Natural killer cell (primary cell): ENCODE measurements around the gene ARHGEF6. TPM values are rescaled to one million over a fixed set of nuclear protein-coding genes. Genes with fewer than 3 reads are reported as not detected.
A peak's percentile ranks its signal among the peaks of the same experiment; 100 is the strongest.

Experiments
- ATAC-seq, 3 donors: fragments of 150-1000 bp in 2 of 3; fragments of 200-7000 bp in 1 of 3; cut with Tn5 transposase; 1 replicate in 1 of 3; 2 replicates in 2 of 3; pipeline ENCODE4 v1.10.0; 2021; ENCODE audit warnings: mild to moderate bottlenecking in 2 of 3, moderate library complexity in 2 of 3
- DNase-seq, 2 donors: peaks; one replicate each; pipeline versions ENCODE4 v3.0.0 to v3.0.0-alpha.2; 2013 to 2021; ENCODE audit warnings: mixed read lengths in 1 of 2
- H3K27ac ChIP-seq: one replicate; pipeline ENCODE4 v1.5.1; 2013; ENCODE audit warnings: mild to moderate bottlenecking, low read length
- H3K27me3 ChIP-seq: one replicate; pipeline ENCODE4 v1.6.1; 2013; ENCODE audit warnings: low read length; ENCODE audit not compliant: control insufficient read depth, insufficient read depth
- H3K36me3 ChIP-seq: one replicate; pipeline ENCODE4 v1.6.1; 2013; ENCODE audit warnings: low read length; ENCODE audit not compliant: control insufficient read depth, insufficient read depth
- H3K4me1 ChIP-seq: one replicate; pipeline ENCODE4 v1.6.1; 2013; ENCODE audit warnings: low read length; ENCODE audit not compliant: control insufficient read depth, insufficient read depth
- H3K4me3 ChIP-seq: one replicate; pipeline ENCODE4 v1.5.1; 2013; ENCODE audit warnings: low read length
- H3K9me3 ChIP-seq: one replicate; pipeline ENCODE4 v1.6.1; 2013; ENCODE audit warnings: low read length; ENCODE audit not compliant: control insufficient read depth, insufficient read depth
- H3K27ac Mint-ChIP-seq, 2 donors: one replicate each; pipeline ENCODE4 v1.8.0; 2022; ENCODE audit warnings: mild to moderate bottlenecking in 2 of 2, mixed read lengths in 2 of 2, moderate library complexity in 1 of 2
- H3K27me3 Mint-ChIP-seq, 2 donors: one replicate each; pipeline ENCODE4 v1.8.0; 2022; ENCODE audit warnings: low read depth in 2 of 2, mixed read lengths in 2 of 2
- H3K36me3 Mint-ChIP-seq: one replicate; pipeline ENCODE4 v1.8.0; 2022; ENCODE audit warnings: mixed read lengths
- H3K4me1 Mint-ChIP-seq, 2 donors: one replicate each; pipeline ENCODE4 v1.8.0; 2022; ENCODE audit warnings: mixed read lengths in 2 of 2
- H3K4me3 Mint-ChIP-seq: one replicate; pipeline ENCODE4 v1.8.0; 2022; ENCODE audit warnings: mild to moderate bottlenecking, moderate library complexity, mixed read lengths
- H3K9me3 Mint-ChIP-seq, 2 donors: one replicate each; pipeline ENCODE4 v1.8.0; 2022; ENCODE audit warnings: mixed read lengths in 2 of 2
- CTCF ChIP-seq: fragments of 200-600 bp; IDR thresholded peaks from one replicate; pipeline ENCODE4 v1.8.0; 2022; ENCODE audit warnings: antibody characterized with exemption
- WGBS: methylation state at CpG from one replicate; pipeline ENCODE4 v1.1.7; 2013; ENCODE audit warnings: missing lambda C conversion rate; ENCODE audit not compliant: insufficient coverage; 5-methylcytosine and 5-hydroxymethylcytosine counted together
- intact Hi-C: fragments of 100-400 bp; cut with micrococcal nuclease; formaldehyde crosslinking; loops from one replicate; pipeline ENCODE4 v1.14.2; 2022
- total RNA-seq, 4 donors: library from RNA; stranded (reverse); fragments of 120-200 nt in 1 of 4; gene quantifications; one replicate each; pipeline versions ENCODE4 v1.2.3 to v1.2.4, GENCODE V29; 2013 to 2022

ARHGEF6 gene
- total RNA-seq, 3 donors from 2014 or later (not counting 1 experiment from before 2014, with no cell fraction given), result 55.5 to 78.8 (median 75.7) TPM

- Histone ChIP-seq H3K36me3 (peaks cover 19% of the 10 kb centered on the region), H3K27me3 (no peaks in the 10 kb centered on the region), H3K4me1 (no peaks in the 10 kb centered on the region), H3K27ac (no peak overlapping the region), H3K4me3 (no peak overlapping the region), H3K9me3 (no peaks in the 10 kb centered on the region)
- no peak for ATAC-seq
- no CpG with 5 or more reads among the region's 1 CpG for WGBS
- H3K4me3 Mint-ChIP-seq, result no peak overlapping the region
- no peak for TF ChIP-seq CTCF
- peak in 1 of 2 donors; percentile 36 for DNase-seq
- no peaks in the 10 kb centered on the region for H3K27me3 Mint-ChIP-seq
- intact Hi-C loops, result loop anchor here (1.0 kb wide), 1 partner anchor 214 kb away; no protein-coding TSS in a partner anchor
- peaks cover 7 to 12% of the 10 kb centered on the region in 2 donors for H3K4me1 Mint-ChIP-seq
- no peaks in the 10 kb centered on the region for H3K36me3 Mint-ChIP-seq
- H3K27ac Mint-ChIP-seq, result peak overlapping the region; percentile 55 to 80
- H3K9me3 Mint-ChIP-seq, result no peaks in the 10 kb centered on the region
Observed at GRCh38 chrX:136711147-136711546, 69.6 kb downstream of the ARHGEF6 start.

GRCh38 chrX:136710325-136710951 lies 70.3 kb downstream of the ARHGEF6 start:
- H3K27ac Mint-ChIP-seq, result peak overlapping the region; percentile 55 to 80
- no peaks in the 10 kb centered on the region for H3K27me3 ChIP-seq
- H3K36me3 Mint-ChIP-seq, result no peaks in the 10 kb centered on the region
- no peak overlapping the region for H3K4me3 Mint-ChIP-seq
- H3K4me1 ChIP-seq, result no peaks in the 10 kb centered on the region
- WGBS, result 17% methylated on average over 1 of the region's 2 CpGs
- no peak for TF ChIP-seq CTCF
- DNase-seq (peak in 1 of 2 donors; percentile 64), ATAC-seq (peak in 2 of 3 donors; percentile 58 to 67)
- intact Hi-C loops, result no loop called here
- no peaks in the 10 kb centered on the region for H3K27me3 Mint-ChIP-seq
- H3K4me1 Mint-ChIP-seq, result peaks cover 5 to 10% of the 10 kb centered on the region in 2 donors
- H3K27ac ChIP-seq, result peak overlapping the region; percentile 59
- no peak overlapping the region for H3K4me3 ChIP-seq
- peaks cover 27% of the 10 kb centered on the region for H3K36me3 ChIP-seq
- H3K9me3 Mint-ChIP-seq, result no peaks in the 10 kb centered on the region
- no peaks in the 10 kb centered on the region for H3K9me3 ChIP-seq

GRCh38 chrX:136708348-136708747 lies 72.4 kb downstream of the ARHGEF6 start:
- peaks cover 28% of the 10 kb centered on the region for H3K36me3 ChIP-seq
- no peaks in the 10 kb centered on the region for H3K4me1 ChIP-seq
- Mint-ChIP-seq H3K27ac (no peak overlapping the region), H3K4me1 (peaks cover 0 to 5% of the 10 kb centered on the region in 2 donors), H3K36me3 (peaks cover 7% of the 10 kb centered on the region), H3K4me3 (no peak overlapping the region), H3K9me3 (no peaks in the 10 kb centered on the region), H3K27me3 (no peaks in the 10 kb centered on the region)
- no peaks in the 10 kb centered on the region for H3K9me3 ChIP-seq
- TF ChIP-seq CTCF, result peak; percentile 27
- H3K27me3 ChIP-seq, result no peaks in the 10 kb centered on the region
- peak in 2 of 3 donors; percentile 44 to 50 for ATAC-seq
- H3K4me3 ChIP-seq, result no peak overlapping the region
- no CpG with 5 or more reads among the region's 1 CpG for WGBS
- peak in 1 of 2 donors; percentile 45 for DNase-seq
- intact Hi-C loops, result no loop called here
- no peak overlapping the region for H3K27ac ChIP-seq
